Brain microvascular endothelial cell (primary cell): ENCODE measurements around the gene EDDM3A.
"Not testable (repeated sequence)": the region's sequence is repeated elsewhere in the genome, so short reads cannot be mapped to it uniquely, and the experiment has no call there.

Experiments
- DNase-seq: peaks from one replicate; pipeline ENCODE4 v3.0.0-alpha.2; 2020
- H3K27ac ChIP-seq: fragments of 250-450 bp; sonication (Bioruptor Pico); 2 replicates; pipeline ENCODE4 v1.5.1; 2020; ENCODE audit warnings: mild to moderate bottlenecking, moderate library complexity
- H3K27me3 ChIP-seq: fragments of 250-450 bp; sonication (Bioruptor Pico); replicated peaks from 2 replicates; pipeline ENCODE4 v1.5.1; 2020; ENCODE audit warnings: mild to moderate bottlenecking
- H3K36me3 ChIP-seq: fragments of 250-450 bp; sonication (Bioruptor Pico); replicated peaks from 2 replicates; pipeline ENCODE4 v1.5.1; 2020; ENCODE audit warnings: mild to moderate bottlenecking
- H3K4me3 ChIP-seq: 2 replicates; pipeline ENCODE4 v1.5.1; 2011; ENCODE audit warnings: low read depth, mild to moderate bottlenecking, control low read depth, low read length, moderate library complexity
- in situ Hi-C: cut with HindIII; loops from 2 replicates; pipeline ENCODE4 v1.10.0; 2017; ENCODE audit warnings: low sequenced_read_pairs, low pct_ligation_motif_present
- TF ChIP-seq, protein P1 (sequence below): IDR thresholded peaks from 2 replicates; pipeline ENCODE4 v1.5.1; 2011; ENCODE audit warnings: low read depth, mild to moderate bottlenecking, moderate library complexity, low read length, control low read depth, inconsistent platforms; ENCODE audit errors: missing control alignments

EDDM3A gene

DNA sequence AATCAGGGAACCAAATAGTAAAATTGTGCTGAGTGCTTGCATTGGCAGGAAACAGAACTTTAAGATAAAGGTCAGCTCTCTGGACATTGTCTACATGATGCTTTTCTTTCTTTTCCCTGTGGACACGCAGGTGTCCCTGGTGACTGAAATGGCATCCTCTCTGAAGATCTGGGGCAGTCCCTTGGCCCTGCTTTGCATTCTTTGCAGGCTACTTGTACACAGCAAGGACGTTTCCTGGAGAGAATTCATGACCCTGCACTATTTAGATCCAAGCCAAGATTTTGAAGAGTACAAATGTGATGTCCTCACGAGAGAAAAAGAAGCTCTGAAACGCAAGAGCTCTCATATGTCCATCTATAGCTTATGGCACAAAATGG, 11.3 kb upstream of the EDDM3A start:
- H3K27me3 ChIP-seq: no peaks in the 10 kb centered on the region
- TF ChIP-seq, protein P1, sequence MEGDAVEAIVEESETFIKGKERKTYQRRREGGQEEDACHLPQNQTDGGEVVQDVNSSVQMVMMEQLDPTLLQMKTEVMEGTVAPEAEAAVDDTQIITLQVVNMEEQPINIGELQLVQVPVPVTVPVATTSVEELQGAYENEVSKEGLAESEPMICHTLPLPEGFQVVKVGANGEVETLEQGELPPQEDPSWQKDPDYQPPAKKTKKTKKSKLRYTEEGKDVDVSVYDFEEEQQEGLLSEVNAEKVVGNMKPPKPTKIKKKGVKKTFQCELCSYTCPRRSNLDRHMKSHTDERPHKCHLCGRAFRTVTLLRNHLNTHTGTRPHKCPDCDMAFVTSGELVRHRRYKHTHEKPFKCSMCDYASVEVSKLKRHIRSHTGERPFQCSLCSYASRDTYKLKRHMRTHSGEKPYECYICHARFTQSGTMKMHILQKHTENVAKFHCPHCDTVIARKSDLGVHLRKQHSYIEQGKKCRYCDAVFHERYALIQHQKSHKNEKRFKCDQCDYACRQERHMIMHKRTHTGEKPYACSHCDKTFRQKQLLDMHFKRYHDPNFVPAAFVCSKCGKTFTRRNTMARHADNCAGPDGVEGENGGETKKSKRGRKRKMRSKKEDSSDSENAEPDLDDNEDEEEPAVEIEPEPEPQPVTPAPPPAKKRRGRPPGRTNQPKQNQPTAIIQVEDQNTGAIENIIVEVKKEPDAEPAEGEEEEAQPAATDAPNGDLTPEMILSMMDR: no peak
- in situ Hi-C loops: no loop called here
- no peaks in the 10 kb centered on the region for H3K36me3 ChIP-seq
- no peak overlapping the region for H3K4me3 ChIP-seq
- no peak for DNase-seq
- H3K27ac ChIP-seq: no peak overlapping the region

DNA sequence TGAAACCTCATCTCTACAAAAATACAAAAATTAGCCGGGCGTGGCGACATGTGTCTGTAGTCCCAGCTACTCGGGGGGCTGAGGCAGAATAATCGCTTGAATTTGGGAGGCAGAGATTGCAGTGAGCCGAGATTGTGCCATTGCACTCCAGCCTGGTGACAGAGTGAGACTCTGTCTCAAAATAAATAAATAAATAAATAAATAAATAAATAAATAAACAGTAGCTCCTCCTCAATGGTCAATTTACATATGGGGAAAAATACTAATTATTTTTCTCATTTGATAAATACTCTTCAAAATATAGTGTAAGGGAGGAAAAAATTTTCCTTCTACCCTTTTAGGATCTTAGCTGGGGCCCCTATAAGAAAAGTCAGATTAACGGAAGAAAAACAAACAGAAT, 7.4 kb upstream of the EDDM3A start:
- H3K27ac ChIP-seq, H3K27me3 ChIP-seq, H3K36me3 ChIP-seq, in situ Hi-C loops, H3K4me3 ChIP-seq, DNase-seq: not testable (repeated sequence)

DNA sequence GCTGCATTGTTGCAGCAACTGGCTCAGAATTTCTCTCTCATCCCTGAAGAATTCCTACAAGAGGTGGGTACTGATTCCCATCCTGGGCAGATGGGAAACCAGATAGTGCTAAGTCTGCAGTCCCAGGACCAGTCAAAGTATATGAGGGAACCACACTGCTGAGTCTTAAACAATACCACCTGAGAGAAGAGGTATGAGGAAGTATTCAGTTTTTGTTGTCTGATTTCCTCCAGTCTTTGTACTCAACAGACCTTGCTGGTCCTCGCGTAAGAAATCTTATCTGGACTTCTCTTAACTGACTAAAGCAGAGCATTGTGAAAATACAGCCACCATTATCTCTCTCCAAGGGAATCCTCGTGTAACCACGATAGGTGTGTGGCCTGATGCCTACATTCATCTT, 3.6 kb upstream of the EDDM3A start:
- no peak overlapping the region for H3K27ac ChIP-seq

DNA sequence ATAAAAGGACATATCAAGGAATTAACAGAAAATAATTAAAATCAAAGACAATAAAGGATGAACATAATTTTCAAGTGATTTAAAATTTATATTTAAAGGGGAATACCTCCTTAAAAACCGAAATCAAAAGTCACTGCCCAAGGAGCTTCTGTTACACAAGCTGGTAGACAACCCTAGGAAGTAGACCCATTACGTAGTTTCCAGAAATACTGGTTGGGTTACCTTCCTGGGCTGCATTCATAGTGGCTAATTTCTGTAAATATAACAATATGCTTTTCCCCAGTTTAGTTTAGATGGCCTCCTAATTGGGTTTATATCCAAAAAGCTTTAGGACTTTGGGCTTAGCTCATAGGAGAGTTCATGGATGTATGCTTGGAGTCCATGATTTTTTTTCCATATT, 2.1 kb upstream of the EDDM3A start:
- TF ChIP-seq, protein P1: no peak
- Histone ChIP-seq H3K27ac (no peak overlapping the region), H3K27me3 (no peaks in the 10 kb centered on the region), H3K36me3 (no peaks in the 10 kb centered on the region), H3K4me3 (no peak overlapping the region)
- no peak for DNase-seq
- in situ Hi-C loops: no loop called here

More for the DNA sequence above, 3.6 kb upstream of the EDDM3A start:
- DNase-seq: no peak
- H3K4me3 ChIP-seq: no peak overlapping the region
- in situ Hi-C loops: no loop called here
- no peaks in the 10 kb centered on the region for H3K36me3 ChIP-seq
- no peaks in the 10 kb centered on the region for H3K27me3 ChIP-seq
- TF ChIP-seq, protein P1: no peak

DNA sequence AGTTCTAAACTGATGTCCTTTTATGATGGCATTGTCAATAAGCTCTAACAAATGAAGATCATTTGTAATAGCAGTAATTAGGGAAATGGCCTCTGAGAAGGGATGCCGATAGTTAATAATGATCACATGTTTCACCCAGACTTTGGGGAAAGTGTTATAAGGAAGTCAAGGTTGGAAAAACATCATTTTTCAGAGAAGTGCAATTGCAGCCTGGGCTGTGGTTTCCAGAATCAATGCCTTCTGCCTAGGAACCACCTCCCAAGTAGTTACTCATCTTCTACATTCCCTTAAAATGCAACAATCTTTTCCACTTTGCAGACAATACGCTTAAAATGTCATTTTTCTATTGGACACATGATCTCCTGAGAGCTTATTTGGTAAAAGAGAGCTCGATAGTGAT, 879 bp downstream of the EDDM3A start:
- H3K36me3 ChIP-seq: no peaks in the 10 kb centered on the region
- in situ Hi-C loops: no loop called here
- no peaks in the 10 kb centered on the region for H3K27me3 ChIP-seq
- no peak overlapping the region for H3K27ac ChIP-seq
- H3K4me3 ChIP-seq: no peak overlapping the region
- no peak for DNase-seq
- TF ChIP-seq, protein P1: no peak

DNA sequence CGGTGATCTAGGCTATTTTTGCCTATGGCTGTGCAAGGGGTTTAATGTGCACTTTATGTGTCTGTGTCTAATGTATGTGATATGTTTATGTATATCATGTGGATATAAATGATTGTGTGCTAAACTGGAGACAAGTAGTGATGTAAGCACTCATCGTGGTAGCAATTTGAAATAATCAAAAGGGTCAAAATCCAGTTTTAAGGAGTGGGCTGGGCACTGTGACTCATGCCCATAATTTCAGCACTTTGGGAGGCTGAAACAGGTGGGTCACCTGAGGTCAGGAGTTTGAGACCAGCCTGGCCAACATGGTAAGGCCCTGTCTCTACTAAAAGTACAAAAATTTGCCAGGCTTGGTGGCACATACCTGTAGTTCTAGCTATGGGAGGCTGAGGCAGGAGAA, 2.8 kb downstream of the EDDM3A start:
- TF ChIP-seq, protein P1: no peak
- in situ Hi-C loops: no loop called here
- Histone ChIP-seq H3K4me3 (no peak overlapping the region), H3K36me3 (no peaks in the 10 kb centered on the region), H3K27ac (no peak overlapping the region), H3K27me3 (no peaks in the 10 kb centered on the region)
- DNase-seq: no peak

DNA sequence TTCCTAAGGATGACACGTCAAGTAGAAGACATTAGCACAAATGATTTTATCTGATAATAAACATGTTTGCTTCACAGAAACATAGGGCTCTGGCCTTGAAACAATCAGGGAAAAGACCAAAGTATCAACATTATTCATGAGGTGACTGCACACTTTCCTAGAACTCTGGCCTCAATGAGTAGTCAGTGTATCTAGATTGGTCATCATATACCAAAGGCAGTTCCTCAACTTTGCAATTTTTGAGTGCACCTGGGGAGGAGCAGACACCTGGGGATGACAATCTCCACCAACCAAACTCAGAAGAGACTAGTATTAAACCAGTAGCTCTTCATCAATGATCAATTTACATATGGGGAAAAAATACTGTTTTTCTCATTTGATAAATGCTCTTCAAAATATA, 4.5 kb downstream of the EDDM3A start:
- Histone ChIP-seq H3K4me3 (no peak overlapping the region), H3K36me3 (no peaks in the 10 kb centered on the region), H3K27ac (no peak overlapping the region), H3K27me3 (no peaks in the 10 kb centered on the region)
- DNase-seq: no peak
- TF ChIP-seq, protein P1: no peak
- in situ Hi-C loops: no loop called here
